Subcutaneous abdominal adipose tissue (tissue), 5 donors: Measurements from ENCODE around the gene CST9L.

Source experiments
- H3K27ac ChIP-seq: one replicate; pipeline ENCODE4 v1.7.0; 2013; ENCODE audit warnings: low read depth, mild to moderate bottlenecking, inconsistent platforms, low read length, moderate library complexity
- H3K27me3 ChIP-seq, 5 donors: one replicate each; pipeline ENCODE4 v1.7.0; 2013; ENCODE audit warnings: low read length in 5 of 5, inconsistent platforms in 1 of 5; ENCODE audit not compliant: control insufficient read depth in 5 of 5, insufficient read depth in 4 of 5
- H3K36me3 ChIP-seq, 5 donors: one replicate each; pipeline ENCODE4 v1.7.0; 2013; ENCODE audit warnings: low read length in 5 of 5; ENCODE audit not compliant: control insufficient read depth in 5 of 5, insufficient read depth in 5 of 5
- H3K4me1 ChIP-seq, 5 donors: one replicate each; pipeline ENCODE4 v1.7.0; 2013; ENCODE audit warnings: low read length in 5 of 5, mild to moderate bottlenecking in 3 of 5, moderate library complexity in 1 of 5; ENCODE audit not compliant: control insufficient read depth in 5 of 5, insufficient read depth in 5 of 5
- H3K4me3 ChIP-seq, 5 donors: one replicate each; pipeline ENCODE4 v1.7.0; 2013; ENCODE audit warnings: low read length in 5 of 5, low read depth in 1 of 5
- H3K9ac ChIP-seq, 5 donors: one replicate each; pipeline ENCODE4 v1.7.0; 2013; ENCODE audit warnings: low read length in 5 of 5, mild to moderate bottlenecking in 4 of 5, moderate library complexity in 3 of 5
- H3K9me3 ChIP-seq, 5 donors: one replicate each; pipeline ENCODE4 v1.7.0; 2013; ENCODE audit warnings: low read length in 5 of 5; ENCODE audit not compliant: control insufficient read depth in 5 of 5
- donor health status: healthy.
- donor health status: healthy.
- donor health status: healthy.
- donor health status: healthy.
- donor health status: healthy.

CST9L gene

DNA sequence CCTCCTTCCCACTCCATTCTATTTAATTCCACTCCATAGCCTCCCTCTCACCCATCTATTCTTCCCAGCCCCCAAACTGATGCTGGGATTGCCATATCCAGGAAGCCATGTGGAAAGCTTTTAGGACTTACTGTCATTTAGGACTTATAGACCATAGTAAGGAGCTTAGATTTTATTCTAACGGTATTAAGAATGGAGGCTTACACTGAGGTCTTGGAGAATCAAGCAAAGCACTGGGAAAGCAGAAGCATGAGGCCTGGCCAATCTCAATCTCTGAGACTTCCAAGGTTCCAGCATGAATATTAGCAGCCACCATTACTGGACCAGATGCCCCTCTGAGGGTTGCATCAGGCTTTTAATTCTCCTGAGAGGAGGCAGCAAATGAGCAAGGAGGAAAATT, 36.0 kb upstream of the CST9L start:
- Histone ChIP-seq H3K9ac (no peak overlapping the region), H3K4me3 (no peak overlapping the region), H3K4me1 (peaks cover 0 to 8% (median 4%) of the 10 kb centered on the region in 5 donors), H3K27ac (no peak overlapping the region), H3K9me3 (no peaks in the 10 kb centered on the region), H3K36me3 (no peaks in the 10 kb centered on the region), H3K27me3 (peaks cover 0 to 5% (median 0%) of the 10 kb centered on the region in 5 donors)

- H3K27ac ChIP-seq, result no peak overlapping the region
- no peak overlapping the region for H3K9ac ChIP-seq
- no peak overlapping the region for H3K4me3 ChIP-seq
- H3K27me3 ChIP-seq, result peaks cover 0 to 5% (median 0%) of the 10 kb centered on the region in 5 donors
- no peaks in the 10 kb centered on the region for H3K36me3 ChIP-seq
- no peaks in the 10 kb centered on the region for H3K9me3 ChIP-seq
- peaks cover 0 to 8% (median 4%) of the 10 kb centered on the region in 5 donors for H3K4me1 ChIP-seq
Measured at GRCh38 chr20:23603321-23603720, 35.0 kb upstream of the CST9L start.

GRCh38 chr20:23602699-23603098, 34.4 kb upstream of the CST9L start:
- Histone ChIP-seq H3K27me3 (peaks cover 0 to 5% (median 0%) of the 10 kb centered on the region in 5 donors), H3K27ac (no peak overlapping the region), H3K4me1 (peaks cover 0 to 8% (median 4%) of the 10 kb centered on the region in 5 donors), H3K9ac (no peak overlapping the region), H3K9me3 (no peaks in the 10 kb centered on the region), H3K36me3 (no peaks in the 10 kb centered on the region), H3K4me3 (no peak overlapping the region)

DNA sequence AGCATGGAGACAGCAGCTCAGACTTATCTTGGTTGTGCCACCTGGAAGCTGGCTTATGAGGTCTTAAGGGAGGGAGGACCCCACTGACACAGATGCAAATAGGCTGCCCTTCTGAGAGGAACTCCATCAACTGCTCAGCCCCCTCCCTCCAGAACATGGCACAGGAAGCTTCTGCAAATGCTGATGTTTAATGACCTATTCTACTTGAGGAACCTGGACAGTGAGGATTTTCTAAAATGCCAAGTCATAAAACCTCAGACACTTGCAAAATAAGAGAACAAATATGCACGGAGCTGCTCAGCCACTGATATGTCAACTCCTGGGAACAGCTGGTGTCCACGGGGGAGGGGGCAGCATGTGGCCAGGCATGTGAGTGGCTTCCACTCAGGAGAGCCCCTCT, 34.0 kb upstream of the CST9L start:
- H3K9ac ChIP-seq, result no peak overlapping the region
- H3K9me3 ChIP-seq, result no peaks in the 10 kb centered on the region
- H3K36me3 ChIP-seq, result no peaks in the 10 kb centered on the region
- peaks cover 0 to 8% (median 4%) of the 10 kb centered on the region in 5 donors for H3K4me1 ChIP-seq
- no peak overlapping the region for H3K27ac ChIP-seq
- H3K27me3 ChIP-seq, result peaks cover 0 to 5% (median 0%) of the 10 kb centered on the region in 5 donors
- no peak overlapping the region for H3K4me3 ChIP-seq

DNA sequence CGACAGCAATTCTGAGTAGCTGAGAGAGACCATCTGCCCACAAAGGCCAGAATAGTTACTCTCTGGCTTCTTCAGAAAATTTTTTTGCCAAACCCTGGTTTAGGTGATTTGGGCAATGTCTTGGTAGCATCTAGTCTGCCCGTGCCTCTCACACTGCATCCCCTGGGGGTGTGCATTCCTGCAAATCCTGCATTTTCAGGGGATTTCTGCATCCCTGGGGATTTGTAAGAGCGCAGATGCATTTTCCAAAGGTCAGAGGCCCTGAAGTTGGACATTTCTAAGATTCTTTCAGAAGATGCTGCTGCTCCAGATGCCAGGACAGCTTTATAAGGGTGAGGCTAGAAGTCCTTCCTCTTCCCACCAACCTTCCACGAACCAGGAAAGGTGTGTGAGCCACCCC, 33.4 kb upstream of the CST9L start:
- Histone ChIP-seq H3K9ac (no peak overlapping the region), H3K9me3 (no peaks in the 10 kb centered on the region), H3K4me3 (no peak overlapping the region), H3K4me1 (peaks cover 0 to 4% (median 3%) of the 10 kb centered on the region in 5 donors), H3K27me3 (peaks cover 0 to 5% (median 0%) of the 10 kb centered on the region in 5 donors), H3K27ac (no peak overlapping the region), H3K36me3 (no peaks in the 10 kb centered on the region)

DNA sequence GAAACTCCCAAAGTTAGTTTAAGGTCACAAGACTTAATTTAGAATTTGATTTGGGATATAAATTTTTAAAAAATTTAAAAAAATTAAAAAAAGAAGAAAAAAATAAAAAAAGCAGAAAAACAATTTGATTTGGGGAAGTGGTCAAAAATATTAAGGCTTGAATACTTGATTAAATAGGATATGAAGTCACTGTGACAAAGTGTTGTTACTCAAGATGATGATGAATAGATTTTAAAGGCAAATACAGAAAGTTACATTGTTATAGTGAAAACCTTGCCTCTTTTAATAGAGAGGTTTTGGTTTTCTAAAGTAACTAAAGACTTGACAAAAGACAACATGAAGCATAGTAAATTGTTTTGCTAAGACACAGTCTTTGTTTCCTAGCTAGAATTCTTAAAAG, 30.2 kb upstream of the CST9L start:
- no peaks in the 10 kb centered on the region for H3K36me3 ChIP-seq
- H3K27ac ChIP-seq, result no peak overlapping the region
- H3K9ac ChIP-seq, result no peak overlapping the region
- no peaks in the 10 kb centered on the region for H3K9me3 ChIP-seq
- no peak overlapping the region for H3K4me3 ChIP-seq
- no peaks in the 10 kb centered on the region for H3K4me1 ChIP-seq
- H3K27me3 ChIP-seq, result peaks cover 0 to 3% (median 0%) of the 10 kb centered on the region in 5 donors

DNA sequence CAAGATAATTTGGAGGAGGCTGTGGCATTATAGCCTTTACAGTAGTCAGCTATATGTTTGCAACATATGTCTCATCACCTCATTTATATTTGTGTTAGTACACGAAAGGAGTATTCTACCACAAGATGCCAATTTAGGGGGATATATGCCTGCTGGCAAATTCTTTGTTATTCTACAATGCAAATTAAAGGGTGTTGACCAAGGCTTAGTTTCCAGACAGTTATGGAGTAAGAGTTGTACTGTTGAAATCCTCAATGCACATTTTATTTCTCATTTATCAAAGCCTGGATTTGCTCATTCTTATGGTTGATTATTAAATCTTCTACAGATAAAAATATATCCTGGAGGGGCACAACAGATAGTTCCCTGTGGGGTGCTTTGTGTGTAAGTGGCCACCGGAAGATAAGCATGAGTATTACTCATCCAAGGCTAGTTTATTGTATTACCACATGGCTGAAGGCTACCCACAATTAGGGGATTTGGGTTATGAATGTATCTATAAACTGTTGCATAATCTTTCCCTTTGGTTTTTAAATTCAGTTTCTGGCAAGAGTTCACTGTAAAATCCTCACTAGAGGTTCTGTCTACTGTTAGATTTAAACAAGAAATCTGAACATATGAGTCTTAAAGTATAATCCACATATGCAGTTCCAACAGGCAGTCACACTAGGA, 28.4 kb upstream of the CST9L start:
- H3K4me3 ChIP-seq, result no peak overlapping the region
- no peaks in the 10 kb centered on the region for H3K9me3 ChIP-seq
- H3K4me1 ChIP-seq, result no peaks in the 10 kb centered on the region
- no peaks in the 10 kb centered on the region for H3K36me3 ChIP-seq
- no peak overlapping the region for H3K9ac ChIP-seq
- H3K27ac ChIP-seq, result no peak overlapping the region
- H3K27me3 ChIP-seq, result no peaks in the 10 kb centered on the region

DNA sequence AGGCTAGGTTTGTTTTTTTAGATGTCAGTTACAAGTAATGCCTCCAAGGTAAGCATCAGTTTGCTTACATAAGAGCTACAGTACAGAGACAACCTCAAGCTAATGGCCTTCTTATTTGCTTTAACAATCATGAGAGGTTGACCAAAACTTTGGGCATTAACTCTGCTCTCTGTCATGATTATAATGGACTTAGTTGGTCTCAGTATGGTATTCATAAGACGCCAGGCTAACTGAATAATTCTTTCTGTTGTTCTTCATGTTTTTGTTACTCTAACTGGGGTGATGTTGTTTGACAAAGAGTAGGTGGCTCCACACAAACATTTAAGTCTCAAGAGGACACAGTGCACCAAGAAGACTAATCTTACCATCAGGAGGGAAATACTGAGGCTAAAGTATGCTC, 27.7 kb upstream of the CST9L start:
- Histone ChIP-seq H3K4me3 (no peak overlapping the region), H3K27ac (no peak overlapping the region), H3K27me3 (no peaks in the 10 kb centered on the region), H3K9ac (no peak overlapping the region), H3K9me3 (no peaks in the 10 kb centered on the region), H3K36me3 (no peaks in the 10 kb centered on the region), H3K4me1 (no peaks in the 10 kb centered on the region)

DNA sequence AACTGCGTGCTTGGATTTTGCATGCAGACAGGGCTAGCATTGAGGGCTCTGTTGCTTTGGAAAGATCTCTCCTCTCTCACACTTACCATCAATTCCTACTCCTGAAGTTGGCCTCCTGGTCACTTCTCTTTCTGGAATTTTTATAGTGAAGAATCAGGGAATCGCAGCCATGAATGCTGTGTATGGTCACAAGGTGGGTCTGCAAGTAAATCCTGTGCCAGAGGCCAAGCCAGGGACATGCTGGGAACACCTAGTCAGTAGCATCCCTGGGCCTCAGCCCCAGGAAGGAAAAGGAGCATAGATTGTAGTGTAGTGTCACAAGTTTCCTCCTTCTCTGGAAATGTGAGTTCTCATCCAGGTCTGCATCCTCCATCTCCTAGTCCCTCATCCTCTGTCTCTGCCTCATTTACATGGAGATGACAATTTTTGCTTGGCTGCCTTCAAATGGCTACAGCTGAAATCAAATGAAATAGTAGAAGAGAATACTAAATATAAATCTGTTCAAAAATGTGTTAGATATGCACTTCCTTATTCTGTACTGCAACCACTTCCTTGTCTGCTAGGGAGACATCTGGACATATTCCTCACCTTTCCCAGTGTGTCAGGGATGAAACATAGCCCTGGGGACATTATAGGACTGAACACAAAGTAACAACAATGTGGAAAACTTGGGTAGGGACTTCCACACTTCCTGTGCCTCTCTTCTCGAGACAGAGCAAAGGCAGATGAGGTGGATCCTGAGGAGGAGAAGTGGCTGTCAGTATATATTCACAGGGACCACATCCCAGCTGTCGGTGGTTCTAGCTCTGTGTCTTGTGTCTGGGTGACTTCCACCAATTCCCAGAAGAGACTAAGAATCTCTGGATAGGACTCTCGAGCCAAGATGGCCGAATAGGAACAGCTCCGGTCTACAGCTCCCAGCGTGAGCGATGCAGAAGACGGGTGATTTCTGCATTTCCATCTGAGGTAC, 20.4 kb upstream of the CST9L start:
- Histone ChIP-seq H3K9ac (no peak overlapping the region), H3K4me3 (no peak overlapping the region), H3K27ac (no peak overlapping the region), H3K4me1 (peaks cover 0 to 8% (median 0%) of the 10 kb centered on the region in 5 donors), H3K27me3 (peaks cover 0 to 6% (median 0%) of the 10 kb centered on the region in 5 donors), H3K36me3 (no peaks in the 10 kb centered on the region), H3K9me3 (no peaks in the 10 kb centered on the region)

DNA sequence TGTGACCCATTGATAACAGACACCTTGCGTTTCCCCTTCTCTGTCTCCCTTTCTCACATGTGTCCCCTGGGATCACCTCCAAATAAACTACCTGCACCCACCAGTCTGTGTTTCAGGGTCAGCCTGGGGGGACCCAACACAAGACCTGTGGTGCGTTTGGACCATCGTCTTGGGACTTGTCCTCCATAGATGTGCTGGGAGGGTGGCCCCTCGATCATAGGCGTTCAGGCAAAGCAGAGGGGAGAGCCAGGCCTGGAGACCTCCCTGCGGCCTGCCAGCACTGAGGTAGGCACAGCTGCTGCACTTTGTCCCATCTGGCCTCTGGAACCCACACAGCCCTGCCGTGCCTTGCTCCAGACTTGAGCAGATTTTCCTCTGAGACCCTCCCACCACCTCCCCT, 19.3 kb upstream of the CST9L start:
- Histone ChIP-seq H3K36me3 (no peaks in the 10 kb centered on the region), H3K4me3 (no peak overlapping the region), H3K9me3 (no peaks in the 10 kb centered on the region), H3K9ac (no peak overlapping the region), H3K27ac (no peak overlapping the region), H3K27me3 (peaks cover 0 to 6% (median under 1%) of the 10 kb centered on the region in 5 donors), H3K4me1 (peaks cover 0 to 8% (median 0%) of the 10 kb centered on the region in 5 donors)
